ENCODE data around the gene CCDC197.

- TF ChIP-seq CTCF (IDR thresholded peaks at IDR 0.05; ENCODE audit: borderline replicate concordance, extremely low read depth, low read length, poor library complexity, severe bottlenecking) (no peak), EZH2 (IDR thresholded peaks at IDR 0.05; ENCODE audit: borderline replicate concordance, low read depth, low read length, severe bottlenecking) (no peak)
Observed at GRCh38 chr14:93986955-93987354, 10.1 kb upstream of the CCDC197 start.

All from DND-41 (cell line).